ENCODE results near the gene ANO10. TPM values are rescaled to one million over a fixed set of nuclear protein-coding genes. Genes with fewer than 3 reads are reported as not detected.

ANO10 gene
- total RNA-seq, 6 experiments from 2014 or later = 10.5 to 24.1 (median 13.6) TPM

DNA sequence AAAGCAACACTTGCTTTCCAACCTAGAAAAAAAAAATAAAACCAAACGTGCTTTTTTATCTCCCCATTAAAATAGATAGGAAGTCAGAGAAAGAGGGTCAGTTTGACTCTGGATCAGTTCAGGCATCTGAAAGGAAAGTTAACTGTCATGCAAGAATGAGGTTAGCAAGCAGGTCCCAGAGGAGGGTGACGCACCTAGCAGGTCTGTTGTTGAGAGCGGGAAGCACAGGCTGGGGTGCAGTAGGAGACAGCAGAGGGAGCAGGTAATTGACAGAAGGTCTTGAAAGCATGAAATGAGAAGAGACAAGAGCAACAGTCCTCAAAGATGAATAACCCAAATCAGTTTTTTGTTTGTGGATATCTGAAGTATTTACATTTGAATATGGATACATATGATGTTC, 82.5 kb downstream of the ANO10 start:
- H3K9me3 ChIP-seq = no peaks in the 10 kb centered on the region
- no peak overlapping the region for H3K27ac ChIP-seq
- DNase-seq = no peak
- H3K36me3 ChIP-seq = no peaks in the 10 kb centered on the region
- no peaks in the 10 kb centered on the region for H3K27me3 ChIP-seq
- TF ChIP-seq, protein P1, sequence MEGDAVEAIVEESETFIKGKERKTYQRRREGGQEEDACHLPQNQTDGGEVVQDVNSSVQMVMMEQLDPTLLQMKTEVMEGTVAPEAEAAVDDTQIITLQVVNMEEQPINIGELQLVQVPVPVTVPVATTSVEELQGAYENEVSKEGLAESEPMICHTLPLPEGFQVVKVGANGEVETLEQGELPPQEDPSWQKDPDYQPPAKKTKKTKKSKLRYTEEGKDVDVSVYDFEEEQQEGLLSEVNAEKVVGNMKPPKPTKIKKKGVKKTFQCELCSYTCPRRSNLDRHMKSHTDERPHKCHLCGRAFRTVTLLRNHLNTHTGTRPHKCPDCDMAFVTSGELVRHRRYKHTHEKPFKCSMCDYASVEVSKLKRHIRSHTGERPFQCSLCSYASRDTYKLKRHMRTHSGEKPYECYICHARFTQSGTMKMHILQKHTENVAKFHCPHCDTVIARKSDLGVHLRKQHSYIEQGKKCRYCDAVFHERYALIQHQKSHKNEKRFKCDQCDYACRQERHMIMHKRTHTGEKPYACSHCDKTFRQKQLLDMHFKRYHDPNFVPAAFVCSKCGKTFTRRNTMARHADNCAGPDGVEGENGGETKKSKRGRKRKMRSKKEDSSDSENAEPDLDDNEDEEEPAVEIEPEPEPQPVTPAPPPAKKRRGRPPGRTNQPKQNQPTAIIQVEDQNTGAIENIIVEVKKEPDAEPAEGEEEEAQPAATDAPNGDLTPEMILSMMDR (IDR thresholded peaks at IDR 0.05) = no peak
- no peak for TF ChIP-seq POLR2A (IDR thresholded peaks at IDR 0.05)
- no peaks in the 10 kb centered on the region for H3K4me1 ChIP-seq
- WGBS (ENCODE audit: insufficient coverage, low coverage, low lambda C conversion rate, missing lambda C conversion rate) = 64% methylated on average over 3 of the region's 3 CpGs
- intact Hi-C loops (cut with DNase I) = no loop called here
- H3K4me3 ChIP-seq = no peak overlapping the region
- ATAC-seq = no peak

DNA sequence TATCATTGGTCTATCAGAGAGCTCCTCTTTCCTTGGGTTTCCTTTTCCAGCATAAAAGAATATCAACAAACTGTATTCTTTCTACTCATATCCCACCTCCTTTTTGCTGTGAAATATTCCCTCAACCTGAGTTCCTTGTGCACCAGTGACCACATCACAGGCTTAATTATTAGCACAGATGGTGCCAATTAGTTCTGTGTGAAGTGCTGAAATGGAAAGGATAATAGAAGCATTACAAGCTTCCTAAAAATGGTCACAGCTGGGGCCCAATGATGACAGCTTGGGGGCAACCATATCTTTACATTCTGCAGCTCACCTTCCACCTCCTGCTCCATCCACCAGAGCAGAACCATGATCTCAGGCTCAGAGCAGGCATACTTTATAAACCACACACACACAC, 84.6 kb downstream of the ANO10 start:
- no peaks in the 10 kb centered on the region for H3K9me3 ChIP-seq
- ATAC-seq (no peak), DNase-seq (no peak)
- no peaks in the 10 kb centered on the region for H3K36me3 ChIP-seq
- intact Hi-C loops (cut with DNase I) = no loop called here
- no peak overlapping the region for H3K27ac ChIP-seq
- no peaks in the 10 kb centered on the region for H3K27me3 ChIP-seq
- H3K4me1 ChIP-seq = no peaks in the 10 kb centered on the region
- no peak overlapping the region for H3K4me3 ChIP-seq
- TF ChIP-seq POLR2A (IDR thresholded peaks at IDR 0.05) = no peak
- TF ChIP-seq, protein P1 (IDR thresholded peaks at IDR 0.05) = no peak

DNA sequence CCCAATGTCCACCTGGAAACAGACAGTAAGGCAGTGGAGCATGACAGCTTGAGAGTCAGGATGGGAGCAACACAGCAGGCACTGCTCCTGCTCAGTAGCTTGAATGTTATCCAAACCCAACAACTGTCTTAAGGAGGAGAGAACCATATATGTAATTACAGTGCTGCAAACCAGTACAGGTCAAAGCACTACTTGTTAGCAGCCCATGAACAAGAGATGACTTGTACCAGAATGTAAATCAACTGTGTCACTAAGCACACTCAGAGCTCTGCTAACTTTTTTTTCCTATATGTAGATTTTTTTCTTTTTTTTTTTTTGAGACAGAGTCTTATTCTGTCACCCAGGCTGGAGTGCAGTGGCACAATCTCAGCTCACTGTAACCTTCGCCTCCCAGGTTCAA, 87.1 kb downstream of the ANO10 start:
- H3K27me3 ChIP-seq = no peaks in the 10 kb centered on the region
- no peaks in the 10 kb centered on the region for H3K36me3 ChIP-seq
- H3K4me1 ChIP-seq = no peaks in the 10 kb centered on the region
- DNase-seq (no peak), ATAC-seq (no peak)
- H3K27ac ChIP-seq = no peak overlapping the region
- intact Hi-C loops (cut with DNase I) = no loop called here
- TF ChIP-seq, protein P1 (IDR thresholded peaks at IDR 0.05) = no peak
- TF ChIP-seq POLR2A (IDR thresholded peaks at IDR 0.05) = no peak
- H3K4me3 ChIP-seq = no peak overlapping the region
- no peaks in the 10 kb centered on the region for H3K9me3 ChIP-seq
- no CpG with 5 or more reads among the region's 1 CpG for WGBS (ENCODE audit: insufficient coverage, low coverage, low lambda C conversion rate, missing lambda C conversion rate)

DNA sequence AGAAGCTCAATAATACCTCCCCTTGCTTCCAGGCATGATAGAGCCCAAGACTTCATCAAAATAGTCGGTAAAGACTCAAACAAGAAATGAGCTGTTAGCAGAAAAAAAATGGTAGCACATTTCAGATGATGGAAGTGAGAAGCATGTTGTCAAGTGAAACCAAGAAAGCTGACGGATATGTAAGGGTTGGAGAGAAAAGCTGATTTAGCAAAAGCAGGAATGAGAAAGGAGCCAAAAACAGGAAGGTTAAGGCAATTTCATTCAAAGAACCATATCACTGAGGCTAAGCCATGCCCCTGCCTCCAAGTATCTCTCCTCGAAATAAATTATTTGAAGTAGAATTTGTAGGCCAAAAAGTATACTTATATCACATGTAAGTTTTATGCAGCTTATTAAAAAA, 88.8 kb downstream of the ANO10 start:
- intact Hi-C loops (cut with DNase I) = no loop called here
- Histone ChIP-seq H3K4me1 (no peaks in the 10 kb centered on the region), H3K36me3 (no peaks in the 10 kb centered on the region), H3K4me3 (no peak overlapping the region), H3K9me3 (no peaks in the 10 kb centered on the region), H3K27me3 (no peaks in the 10 kb centered on the region), H3K27ac (no peak overlapping the region)
- ATAC-seq = no peak
- 87% methylated on average over 3 of the region's 3 CpGs for WGBS (ENCODE audit: insufficient coverage, low coverage, low lambda C conversion rate, missing lambda C conversion rate)
- DNase-seq = no peak
- TF ChIP-seq, protein P1 (IDR thresholded peaks at IDR 0.05) = no peak
- no peak for TF ChIP-seq POLR2A (IDR thresholded peaks at IDR 0.05)

DNA sequence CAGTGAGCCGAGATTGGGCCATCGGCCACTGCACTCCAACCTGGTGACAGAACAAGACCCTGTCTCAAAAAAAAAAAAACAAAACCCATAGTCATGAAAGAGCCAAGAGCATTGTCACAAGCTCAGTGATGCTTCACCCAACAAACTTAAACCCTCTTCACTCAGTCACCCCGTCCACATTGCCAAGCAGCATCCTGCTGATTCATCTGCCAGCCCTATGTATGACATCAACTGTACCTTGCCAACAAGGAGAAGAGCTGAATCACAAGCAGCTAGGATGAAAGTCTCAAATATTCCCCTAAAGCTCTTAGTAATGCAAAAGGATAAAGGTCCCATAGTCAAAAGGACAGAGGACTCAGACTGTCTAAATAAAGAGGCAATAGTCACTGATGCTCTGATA, 90.0 kb downstream of the ANO10 start:
- DNase-seq (no peak), ATAC-seq (peak in 1 of 4 donors; percentile 37)
- intact Hi-C loops (cut with DNase I) = no loop called here
- no peak overlapping the region for H3K27ac ChIP-seq
- no peak for TF ChIP-seq POLR2A (IDR thresholded peaks at IDR 0.05)
- TF ChIP-seq, protein P1 (IDR thresholded peaks at IDR 0.05) = no peak
- no peaks in the 10 kb centered on the region for H3K36me3 ChIP-seq
- H3K4me3 ChIP-seq = no peak overlapping the region
- H3K4me1 ChIP-seq = no peaks in the 10 kb centered on the region
- WGBS (ENCODE audit: insufficient coverage, low coverage, low lambda C conversion rate, missing lambda C conversion rate) = 100% methylated on average over 1 of the region's 3 CpGs
- no peaks in the 10 kb centered on the region for H3K27me3 ChIP-seq
- H3K9me3 ChIP-seq = no peaks in the 10 kb centered on the region
